Liver (tissue), 9 donors: Measurements from ENCODE around the gene RNF157. TPM values are rescaled to one million over a fixed set of nuclear protein-coding genes. Genes with fewer than 3 reads are reported as not detected.

Experiments used
- DNase-seq: peaks from one replicate; pipeline ENCODE4 v3.0.0-alpha.2; 2017; ENCODE audit warnings: low spot score
- H3K27ac ChIP-seq, 2 donors: one replicate each; pipeline ENCODE4 v1.7.0; 2013; ENCODE audit warnings: inconsistent platforms in 2 of 2, low read length in 2 of 2, control low read depth in 1 of 2, low read depth in 1 of 2, mild to moderate bottlenecking in 1 of 2
- H3K27me3 ChIP-seq, 4 donors: one replicate each; pipeline versions ENCODE4 v1.6.1 to v1.7.0; 2013; ENCODE audit warnings: low read length in 3 of 4, inconsistent platforms in 1 of 4, mild to moderate bottlenecking in 1 of 4, moderate library complexity in 1 of 4; ENCODE audit not compliant: control insufficient read depth in 4 of 4, insufficient read depth in 4 of 4
- H3K36me3 ChIP-seq, 4 donors: one replicate each; pipeline versions ENCODE4 v1.6.1 to v1.7.0; 2013; ENCODE audit warnings: low read length in 3 of 4, mild to moderate bottlenecking in 3 of 4, low read depth in 1 of 4, moderate library complexity in 1 of 4; ENCODE audit not compliant: control insufficient read depth in 4 of 4, insufficient read depth in 3 of 4
- H3K4me1 ChIP-seq, 4 donors: one replicate each; pipeline versions ENCODE4 v1.6.1 to v1.7.0; 2013; ENCODE audit warnings: low read length in 3 of 4, mild to moderate bottlenecking in 3 of 4, moderate library complexity in 1 of 4; ENCODE audit not compliant: control insufficient read depth in 4 of 4, insufficient read depth in 4 of 4
- H3K4me3 ChIP-seq, 3 donors: one replicate each; pipeline versions ENCODE4 v1.6.1 to v1.7.0; 2013; ENCODE audit warnings: low read length in 3 of 3, control low read depth in 1 of 3, low read depth in 1 of 3, mild to moderate bottlenecking in 1 of 3
- H3K9ac ChIP-seq, 2 donors: one replicate each; pipeline ENCODE4 v1.7.0; 2013; ENCODE audit warnings: low read length in 2 of 2, mild to moderate bottlenecking in 2 of 2, moderate library complexity in 2 of 2, control low read depth in 1 of 2, low read depth in 1 of 2
- H3K9me3 ChIP-seq, 4 donors: one replicate each; pipeline versions ENCODE4 v1.6.1 to v1.7.0; 2013; ENCODE audit warnings: low read length in 3 of 4; ENCODE audit not compliant: control insufficient read depth in 4 of 4
- ATF3 ChIP-seq: IDR thresholded peaks from 2 replicates; pipeline ENCODE4 v1.6.1; 2016; ENCODE audit warnings: antibody characterized with exemption
- CTCF ChIP-seq: fragments of 150-350 bp; IDR thresholded peaks from 2 replicates; pipeline ENCODE4 v1.5.1; 2017; ENCODE audit warnings: improper control_type of control experiment, low read depth, low read length; ENCODE audit not compliant: missing input control
- EGR1 ChIP-seq, 2 donors: IDR thresholded peaks; 2 replicates each; pipeline ENCODE4 v1.6.1; 2016 to 2018; ENCODE audit warnings: antibody characterized with exemption in 2 of 2, low read depth in 2 of 2
- FOXA1 ChIP-seq: IDR thresholded peaks from 2 replicates; pipeline ENCODE4 v1.6.1; 2016; ENCODE audit warnings: antibody characterized with exemption
- FOXA2 ChIP-seq: IDR thresholded peaks from 2 replicates; pipeline ENCODE4 v1.6.1; 2016; ENCODE audit warnings: antibody characterized with exemption
- GABPA ChIP-seq, 2 donors: IDR thresholded peaks in 1 of 2; conservative IDR thresholded peaks in 1 of 2; 2 replicates each; pipeline ENCODE4 v1.6.1; 2016; ENCODE audit warnings: antibody characterized with exemption in 2 of 2, mild to moderate bottlenecking in 1 of 2, moderate library complexity in 1 of 2
- HNF4A ChIP-seq, 2 donors: conservative IDR thresholded peaks; 2 replicates each; pipeline ENCODE4 v1.6.1; 2016; ENCODE audit warnings: antibody characterized with exemption in 2 of 2, mild to moderate bottlenecking in 2 of 2
- HNF4G ChIP-seq: IDR thresholded peaks from 2 replicates; pipeline ENCODE4 v1.6.1; 2016; ENCODE audit warnings: antibody characterized with exemption
- JUND ChIP-seq, 2 donors: IDR thresholded peaks; 2 replicates each; pipeline ENCODE4 v1.6.1; 2016; ENCODE audit warnings: antibody characterized with exemption in 2 of 2
- MAX ChIP-seq: IDR thresholded peaks from 2 replicates; pipeline ENCODE4 v1.6.1; 2016; ENCODE audit warnings: antibody characterized with exemption
- NR2F2 ChIP-seq: IDR thresholded peaks from 2 replicates; pipeline ENCODE4 v1.6.1; 2016; ENCODE audit warnings: antibody characterized with exemption
- RAD21 ChIP-seq, 2 donors: IDR thresholded peaks; 2 replicates each; pipeline ENCODE4 v1.6.1; 2016; ENCODE audit warnings: antibody characterized with exemption in 2 of 2, mild to moderate bottlenecking in 2 of 2
- REST ChIP-seq: IDR thresholded peaks from 2 replicates; pipeline ENCODE4 v1.6.1; 2016; ENCODE audit warnings: antibody characterized with exemption, mild to moderate bottlenecking
- RXRA ChIP-seq, 2 donors: IDR thresholded peaks; 2 replicates each; pipeline ENCODE4 v1.6.1; 2017 to 2018; ENCODE audit warnings: antibody characterized with exemption in 2 of 2, mild to moderate bottlenecking in 1 of 2
- SP1 ChIP-seq: IDR thresholded peaks from 2 replicates; pipeline ENCODE4 v1.6.1; 2018; ENCODE audit warnings: antibody characterized with exemption, mild to moderate bottlenecking
- TAF1 ChIP-seq: conservative IDR thresholded peaks from 2 replicates; pipeline ENCODE4 v1.6.1; 2016; ENCODE audit warnings: antibody characterized with exemption, mild to moderate bottlenecking
- YY1 ChIP-seq: IDR thresholded peaks from 2 replicates; pipeline ENCODE4 v1.6.1; 2016; ENCODE audit warnings: antibody characterized with exemption, mild to moderate bottlenecking
- ZBTB33 ChIP-seq: IDR thresholded peaks from 2 replicates; pipeline ENCODE4 v1.6.1; 2016; ENCODE audit warnings: antibody characterized with exemption
- WGBS: extraction: QIAGEN DNeasy Blood & Tissue Kit; methylation state at CpG from one replicate; pipeline ENCODE4 v1.1.7; 2013; 5-methylcytosine and 5-hydroxymethylcytosine counted together
- polyA plus RNA-seq, 2 donors: library from polyadenylated mRNA; stranded (reverse) in 1 of 2; unstranded in 1 of 2; fragments of 200-250 nt in 1 of 2; fragments of >200 nt in 1 of 2; fragmentation: Nextera tagmentation in 1 of 2; extraction: Ambion mirVana in 1 of 2; gene quantifications; one replicate each; pipeline versions ENCODE4 v1.2.1 to v1.2.3, GENCODE V29; 2013 to 2015
- total RNA-seq, 2 donors: library from RNA; depleted of rRNA; stranded (reverse); fragments of >200 nt; gene quantifications; one replicate each; pipeline ENCODE4 v1.2.3, GENCODE V29; 2014
- donor health status: healthy.
- donor health status: healthy.
- donor health status: healthy.
- donor health status: healthy.
- donor health status: healthy.

RNF157 gene
- total and polyA plus RNA-seq, 4 donors: 0.42 to 2.9 (median 0.66) TPM

GRCh38 chr17:76174037-76174436, 66.3 kb downstream of the RNF157 start:
- no peak for TF ChIP-seq RXRA (IDR thresholded peaks at IDR 0.05)
- H3K27ac ChIP-seq: no peak overlapping the region
- DNase-seq: no peak
- WGBS: 52% methylated on average over 9 of the region's 9 CpGs
- H3K4me1 ChIP-seq: no peaks in the 10 kb centered on the region
- no peak overlapping the region for H3K9ac ChIP-seq
- no peaks in the 10 kb centered on the region for H3K9me3 ChIP-seq
- H3K36me3 ChIP-seq: peaks cover 0 to 2% (median 0%) of the 10 kb centered on the region in 4 donors
- no peaks in the 10 kb centered on the region for H3K27me3 ChIP-seq
- no peak overlapping the region for H3K4me3 ChIP-seq

GRCh38 chr17:76173474-76173873, 66.8 kb downstream of the RNF157 start:
- Histone ChIP-seq H3K27ac (no peak overlapping the region), H3K4me1 (no peaks in the 10 kb centered on the region), H3K27me3 (no peaks in the 10 kb centered on the region), H3K4me3 (no peak overlapping the region), H3K9me3 (no peaks in the 10 kb centered on the region), H3K9ac (no peak overlapping the region), H3K36me3 (peaks cover 0 to 2% (median 0%) of the 10 kb centered on the region in 4 donors)
- TF ChIP-seq ATF3: no peak
- TF ChIP-seq TAF1: no peak
- TF ChIP-seq CTCF: no peak
- TF ChIP-seq YY1: no peak
- TF ChIP-seq SP1: no peak
- TF ChIP-seq RAD21 (IDR thresholded peaks at IDR 0.05): no peak
- no peak for TF ChIP-seq EGR1 (IDR thresholded peaks at IDR 0.05; ENCODE audit: low read depth in 2 of 2)
- no peak for TF ChIP-seq RXRA (IDR thresholded peaks at IDR 0.05)
- TF ChIP-seq REST: no peak
- TF ChIP-seq ZBTB33: no peak
- no peak for TF ChIP-seq GABPA (IDR thresholded peaks at IDR 0.05 in 1 of 2, conservative IDR thresholded peaks at IDR 0.05 in 1 of 2)
- no peak for TF ChIP-seq MAX
- no peak for TF ChIP-seq NR2F2
- TF ChIP-seq HNF4G: no peak
- no peak for TF ChIP-seq FOXA1
- TF ChIP-seq HNF4A (conservative IDR thresholded peaks at IDR 0.05): no peak
- TF ChIP-seq FOXA2: no peak
- no peak for TF ChIP-seq JUND (IDR thresholded peaks at IDR 0.05)
- 94% methylated on average over 11 of the region's 11 CpGs for WGBS
- DNase-seq: no peak
